Measurements from ENCODE around the gene KBTBD7.

DNA sequence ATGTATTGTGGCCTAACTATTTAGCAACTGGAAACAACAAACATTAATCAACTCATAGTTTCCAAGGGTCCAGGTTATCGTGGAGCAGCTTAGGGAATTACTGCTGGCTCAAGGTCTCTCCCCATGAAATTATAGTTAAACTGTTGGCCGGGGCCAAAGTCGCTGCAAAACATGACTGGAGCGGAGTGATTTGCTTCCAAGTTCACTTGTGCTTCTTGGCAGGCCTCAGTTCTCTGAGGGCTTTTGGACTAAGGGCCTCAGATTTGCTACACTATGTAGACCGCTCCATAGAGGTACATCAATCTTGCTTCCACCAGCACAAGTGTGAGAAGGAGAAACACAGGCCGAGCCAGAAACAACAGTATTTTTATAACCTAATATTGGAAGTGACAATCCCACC is 9.4 kb upstream of the KBTBD7 start:
- TF ChIP-seq, protein P1, sequence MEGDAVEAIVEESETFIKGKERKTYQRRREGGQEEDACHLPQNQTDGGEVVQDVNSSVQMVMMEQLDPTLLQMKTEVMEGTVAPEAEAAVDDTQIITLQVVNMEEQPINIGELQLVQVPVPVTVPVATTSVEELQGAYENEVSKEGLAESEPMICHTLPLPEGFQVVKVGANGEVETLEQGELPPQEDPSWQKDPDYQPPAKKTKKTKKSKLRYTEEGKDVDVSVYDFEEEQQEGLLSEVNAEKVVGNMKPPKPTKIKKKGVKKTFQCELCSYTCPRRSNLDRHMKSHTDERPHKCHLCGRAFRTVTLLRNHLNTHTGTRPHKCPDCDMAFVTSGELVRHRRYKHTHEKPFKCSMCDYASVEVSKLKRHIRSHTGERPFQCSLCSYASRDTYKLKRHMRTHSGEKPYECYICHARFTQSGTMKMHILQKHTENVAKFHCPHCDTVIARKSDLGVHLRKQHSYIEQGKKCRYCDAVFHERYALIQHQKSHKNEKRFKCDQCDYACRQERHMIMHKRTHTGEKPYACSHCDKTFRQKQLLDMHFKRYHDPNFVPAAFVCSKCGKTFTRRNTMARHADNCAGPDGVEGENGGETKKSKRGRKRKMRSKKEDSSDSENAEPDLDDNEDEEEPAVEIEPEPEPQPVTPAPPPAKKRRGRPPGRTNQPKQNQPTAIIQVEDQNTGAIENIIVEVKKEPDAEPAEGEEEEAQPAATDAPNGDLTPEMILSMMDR (conservative IDR thresholded peaks at IDR 0.05; ENCODE audit: low read depth, low read length): no peak
- no peak for TF ChIP-seq EZH2 (IDR thresholded peaks at IDR 0.05; ENCODE audit: borderline replicate concordance, low read depth, low read length, poor library complexity, severe bottlenecking)

Measured in A673 (cell line).